Panc1 (cell line): ENCODE results near the gene SLC9A1. TPM values are rescaled to one million over a fixed set of nuclear protein-coding genes. Genes with fewer than 3 reads are reported as not detected.

Source experiments
- ATAC-seq: fragments of 200-7000 bp; cut with Tn5 transposase; 2 replicates; pipeline ENCODE4 v1.9.1; 2020; ENCODE audit warnings: mild to moderate bottlenecking, moderate library complexity
- BruUV-seq: library from RNA; stranded (reverse); fragments of 400-500 nt; replicated peaks from 2 replicates; lab custom pipeline; 2021; lab: Mats Ljungman, UMichigan
- CTCF ChIA-PET: fragments of 300-600 bp; sonication (Branson Sonifier 250); formaldehyde crosslinking; loops from one replicate; lab custom pipeline; 2022; ENCODE audit warnings: antibody characterized with exemption; lab: Charles Lee
- POLR2A ChIA-PET: fragments of 300-600 bp; sonication (Branson Sonifier 250); formaldehyde crosslinking; loops from one replicate; lab custom pipeline; 2022; ENCODE audit warnings: antibody characterized with exemption; lab: Charles Lee
- DNase-seq: peaks from one replicate; pipeline ENCODE4 v3.0.0-alpha.2; 2010; ENCODE audit warnings: low read depth, low spot score
- H3K27ac ChIP-seq: 2 replicates; pipeline ENCODE4 v1.5.1; 2011; ENCODE audit warnings: mild to moderate bottlenecking, low read length, inconsistent platforms
- H3K27me3 ChIP-seq: fragments of 200-500 bp; sonication (Bioruptor generic); 2 replicates; pipeline ENCODE4 v1.6.0; 2014; ENCODE audit warnings: low read length, inconsistent platforms; ENCODE audit not compliant: control insufficient read depth, insufficient read depth
- H3K36me3 ChIP-seq: fragments of 200-500 bp; sonication (Bioruptor generic); 2 replicates; pipeline ENCODE4 v1.5.1; 2014; ENCODE audit warnings: inconsistent platforms, mild to moderate bottlenecking, low read length, moderate library complexity; ENCODE audit not compliant: control insufficient read depth, insufficient read depth
- H3K4me1 ChIP-seq: 2 replicates; pipeline ENCODE4 v1.5.1; 2011; ENCODE audit warnings: inconsistent platforms, mild to moderate bottlenecking, low read length, moderate library complexity; ENCODE audit not compliant: control insufficient read depth, insufficient read depth
- H3K4me3 ChIP-seq, 2 experiments: 2 replicates each; pipeline ENCODE4 v1.5.1; 2011 to 2012; ENCODE audit warnings: low read depth in 2 of 2, low read length in 2 of 2, mild to moderate bottlenecking in 2 of 2, inconsistent platforms in 1 of 2, moderate library complexity in 1 of 2
- H3K9me3 ChIP-seq: fragments of 200-500 bp; sonication (Bioruptor generic); 2 replicates; pipeline ENCODE4 v1.5.1; 2014; ENCODE audit warnings: low read depth, mild to moderate bottlenecking, inconsistent platforms, low read length, moderate library complexity; ENCODE audit not compliant: control insufficient read depth, insufficient read depth
- POLR2AphosphoS5 ChIP-seq: IDR thresholded peaks from 2 replicates; pipeline ENCODE4 v1.6.1; 2012; ENCODE audit warnings: mild to moderate bottlenecking, low read depth, low read length, moderate library complexity
- SIN3A ChIP-seq: IDR thresholded peaks from 2 replicates; pipeline ENCODE4 v1.6.1; 2012; ENCODE audit warnings: low read depth, mild to moderate bottlenecking, low read length, moderate library complexity, borderline replicate concordance; ENCODE audit not compliant: insufficient read depth
- TCF7L2 ChIP-seq: IDR thresholded peaks from 2 replicates; pipeline ENCODE4 v1.6.1; 2011; ENCODE audit warnings: mild to moderate bottlenecking, low read depth, low read length, inconsistent platforms
- in situ Hi-C: cut with HindIII; loops from 2 replicates; pipeline ENCODE4 v1.10.0; 2016; ENCODE audit warnings: low sequenced_read_pairs, low pct_unique_long_range_greater_than_20kb
- intact Hi-C: fragments of 100-400 bp; cut with micrococcal nuclease; formaldehyde crosslinking; loops from one replicate; pipeline ENCODE4 v1.10.0; 2022; ENCODE audit not compliant: unreplicated experiment
- total RNA-seq: library from RNA; stranded (reverse); gene quantifications from one replicate; pipeline ENCODE4 v1.2.1, GENCODE V29; 2021; ENCODE audit not compliant: unreplicated experiment
- TF ChIP-seq, protein P1 (sequence below): fragments of 450-650 bp; IDR thresholded peaks from 2 replicates; pipeline ENCODE4 v1.5.1; 2017; ENCODE audit warnings: mild to moderate bottlenecking
- TF ChIP-seq, protein P2 (sequence below), 2 experiments: IDR thresholded peaks; 2 replicates each; pipeline ENCODE4 v1.6.1; 2011 to 2012; ENCODE audit warnings: low read depth in 2 of 2, control low read depth in 1 of 2, low read length in 1 of 2, mild to moderate bottlenecking in 1 of 2, moderate library complexity in 1 of 2; ENCODE audit not compliant: insufficient read depth in 1 of 2

Gene SLC9A1
- total RNA-seq, 1 experiment from 2014 or later: 31.3 TPM

DNA sequence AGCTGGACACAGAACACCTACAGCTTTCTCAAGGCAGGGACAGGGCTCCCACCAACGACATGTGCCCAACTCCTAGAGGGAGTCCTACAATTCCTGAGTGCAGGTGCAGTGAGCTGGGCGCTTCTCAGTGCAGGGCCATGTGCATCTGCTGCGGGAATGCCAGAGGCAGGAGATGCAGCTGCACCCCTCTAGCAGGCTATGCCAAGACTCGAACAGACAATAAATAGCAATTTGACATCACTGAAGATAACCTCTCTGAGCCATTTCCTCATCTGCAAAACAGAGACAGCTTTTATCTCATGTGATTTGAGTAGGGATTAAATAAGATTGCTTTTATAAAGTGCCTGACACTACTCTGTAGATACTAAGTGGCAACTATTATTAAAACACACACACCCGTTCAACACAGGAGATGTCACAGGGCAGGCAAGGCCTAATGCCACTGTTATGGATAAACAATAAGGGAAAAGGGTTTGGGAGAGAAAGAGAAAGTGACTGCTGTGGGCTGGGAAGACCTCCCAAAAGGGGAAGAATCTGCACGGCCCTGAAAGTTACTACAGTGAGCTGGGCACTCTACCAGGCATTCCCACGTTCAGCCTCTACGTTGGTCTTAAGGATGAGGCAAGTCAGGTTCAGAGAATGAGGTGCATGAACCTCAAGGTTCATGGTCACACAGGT lies 5.7 kb downstream of the SLC9A1 start:
- Histone ChIP-seq H3K4me3 (no peak overlapping the region), H3K27ac (no peak overlapping the region), H3K9me3 (no peaks in the 10 kb centered on the region), H3K27me3 (no peaks in the 10 kb centered on the region), H3K36me3 (no peaks in the 10 kb centered on the region), H3K4me1 (peaks cover 46% of the 10 kb centered on the region)
- ChIA-PET CTCF (no interaction called here), POLR2A (interaction anchor here (0.6 kb wide), 1 partner anchor 41 kb away, joined by 3 read pairs; no protein-coding TSS in a partner anchor)
- intact Hi-C loops: no loop called here
- TF ChIP-seq, protein P1, sequence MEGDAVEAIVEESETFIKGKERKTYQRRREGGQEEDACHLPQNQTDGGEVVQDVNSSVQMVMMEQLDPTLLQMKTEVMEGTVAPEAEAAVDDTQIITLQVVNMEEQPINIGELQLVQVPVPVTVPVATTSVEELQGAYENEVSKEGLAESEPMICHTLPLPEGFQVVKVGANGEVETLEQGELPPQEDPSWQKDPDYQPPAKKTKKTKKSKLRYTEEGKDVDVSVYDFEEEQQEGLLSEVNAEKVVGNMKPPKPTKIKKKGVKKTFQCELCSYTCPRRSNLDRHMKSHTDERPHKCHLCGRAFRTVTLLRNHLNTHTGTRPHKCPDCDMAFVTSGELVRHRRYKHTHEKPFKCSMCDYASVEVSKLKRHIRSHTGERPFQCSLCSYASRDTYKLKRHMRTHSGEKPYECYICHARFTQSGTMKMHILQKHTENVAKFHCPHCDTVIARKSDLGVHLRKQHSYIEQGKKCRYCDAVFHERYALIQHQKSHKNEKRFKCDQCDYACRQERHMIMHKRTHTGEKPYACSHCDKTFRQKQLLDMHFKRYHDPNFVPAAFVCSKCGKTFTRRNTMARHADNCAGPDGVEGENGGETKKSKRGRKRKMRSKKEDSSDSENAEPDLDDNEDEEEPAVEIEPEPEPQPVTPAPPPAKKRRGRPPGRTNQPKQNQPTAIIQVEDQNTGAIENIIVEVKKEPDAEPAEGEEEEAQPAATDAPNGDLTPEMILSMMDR: no peak
- TF ChIP-seq POLR2AphosphoS5: no peak
- TF ChIP-seq TCF7L2: no peak
- TF ChIP-seq, protein P2, sequence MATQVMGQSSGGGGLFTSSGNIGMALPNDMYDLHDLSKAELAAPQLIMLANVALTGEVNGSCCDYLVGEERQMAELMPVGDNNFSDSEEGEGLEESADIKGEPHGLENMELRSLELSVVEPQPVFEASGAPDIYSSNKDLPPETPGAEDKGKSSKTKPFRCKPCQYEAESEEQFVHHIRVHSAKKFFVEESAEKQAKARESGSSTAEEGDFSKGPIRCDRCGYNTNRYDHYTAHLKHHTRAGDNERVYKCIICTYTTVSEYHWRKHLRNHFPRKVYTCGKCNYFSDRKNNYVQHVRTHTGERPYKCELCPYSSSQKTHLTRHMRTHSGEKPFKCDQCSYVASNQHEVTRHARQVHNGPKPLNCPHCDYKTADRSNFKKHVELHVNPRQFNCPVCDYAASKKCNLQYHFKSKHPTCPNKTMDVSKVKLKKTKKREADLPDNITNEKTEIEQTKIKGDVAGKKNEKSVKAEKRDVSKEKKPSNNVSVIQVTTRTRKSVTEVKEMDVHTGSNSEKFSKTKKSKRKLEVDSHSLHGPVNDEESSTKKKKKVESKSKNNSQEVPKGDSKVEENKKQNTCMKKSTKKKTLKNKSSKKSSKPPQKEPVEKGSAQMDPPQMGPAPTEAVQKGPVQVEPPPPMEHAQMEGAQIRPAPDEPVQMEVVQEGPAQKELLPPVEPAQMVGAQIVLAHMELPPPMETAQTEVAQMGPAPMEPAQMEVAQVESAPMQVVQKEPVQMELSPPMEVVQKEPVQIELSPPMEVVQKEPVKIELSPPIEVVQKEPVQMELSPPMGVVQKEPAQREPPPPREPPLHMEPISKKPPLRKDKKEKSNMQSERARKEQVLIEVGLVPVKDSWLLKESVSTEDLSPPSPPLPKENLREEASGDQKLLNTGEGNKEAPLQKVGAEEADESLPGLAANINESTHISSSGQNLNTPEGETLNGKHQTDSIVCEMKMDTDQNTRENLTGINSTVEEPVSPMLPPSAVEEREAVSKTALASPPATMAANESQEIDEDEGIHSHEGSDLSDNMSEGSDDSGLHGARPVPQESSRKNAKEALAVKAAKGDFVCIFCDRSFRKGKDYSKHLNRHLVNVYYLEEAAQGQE (IDR thresholded peaks at IDR 0.05; ENCODE audit: insufficient read depth in 1 of 2, low read depth in 2 of 2, low read length in 1 of 2): no peak
- no peak for TF ChIP-seq SIN3A
- BruUV-seq: no TSS peak
- in situ Hi-C loops: no loop called here
- ATAC-seq: no peak
- no peak for DNase-seq

DNA sequence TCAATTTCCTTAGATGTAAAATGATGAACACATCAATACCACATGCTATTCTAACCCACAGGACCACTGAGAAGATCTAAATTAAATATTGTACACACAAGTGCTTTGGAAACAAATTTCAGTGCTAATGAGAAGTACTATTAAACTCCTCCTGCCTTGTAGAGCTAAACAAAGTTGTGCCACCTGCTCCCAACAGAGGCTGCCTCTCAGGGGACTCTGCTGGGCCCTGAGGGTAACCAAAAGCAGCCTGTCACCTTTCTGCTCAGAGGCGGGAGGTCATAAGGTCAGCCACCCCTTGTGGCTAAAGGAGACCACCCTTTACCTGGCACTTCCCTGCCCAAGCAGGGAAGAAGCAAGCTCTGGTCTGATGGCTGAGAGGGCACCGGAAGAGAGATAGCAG lies 6.3 kb downstream of the SLC9A1 start:
- DNase-seq: no peak
- Histone ChIP-seq H3K27me3 (no peaks in the 10 kb centered on the region), H3K4me3 (no peak overlapping the region), H3K9me3 (no peaks in the 10 kb centered on the region), H3K4me1 (peaks cover 42% of the 10 kb centered on the region), H3K36me3 (no peaks in the 10 kb centered on the region), H3K27ac (no peak overlapping the region)
- intact Hi-C loops: no loop called here
- POLR2A ChIA-PET: interaction anchor here (0.6 kb wide), 1 partner anchor 40 kb away, joined by 3 read pairs; no protein-coding TSS in a partner anchor
- in situ Hi-C loops: no loop called here
- CTCF ChIA-PET: no interaction called here
- no TSS peak for BruUV-seq
- ATAC-seq: no peak
- no peak for TF ChIP-seq POLR2AphosphoS5
- TF ChIP-seq, protein P1: no peak
- no peak for TF ChIP-seq SIN3A
- TF ChIP-seq TCF7L2: no peak
- TF ChIP-seq, protein P2 (IDR thresholded peaks at IDR 0.05; ENCODE audit: insufficient read depth in 1 of 2, low read depth in 2 of 2, low read length in 1 of 2): no peak
